D341Med (cell line): ENCODE data around the gene CHGA.
A peak's percentile ranks its signal among the peaks of the same experiment; 100 is the strongest.

Source experiments
- DNase-seq: peaks from one replicate; pipeline ENCODE4 v3.0.0; 2012; ENCODE audit warnings: low spot score

CHGA gene

GRCh38 chr14:92944976-92945375 is 22.0 kb downstream of the CHGA start:
- DNase-seq = no peak

GRCh38 chr14:92945544-92945943 is 22.6 kb downstream of the CHGA start:
- DNase-seq = no peak

GRCh38 chr14:92945959-92946846 is 23.3 kb downstream of the CHGA start:
- no peak for DNase-seq

- DNase-seq = no peak
These were observed 24.0 kb downstream of the CHGA start for GRCh38 chr14:92946847-92947545.

GRCh38 chr14:92948647-92949046 is 25.7 kb downstream of the CHGA start:
- DNase-seq = no peak

GRCh38 chr14:92949496-92950192 is 26.7 kb downstream of the CHGA start:
- no peak for DNase-seq

- DNase-seq = no peak
These were observed 27.2 kb downstream of the CHGA start for GRCh38 chr14:92950193-92950540.

- DNase-seq = peak; percentile 76
These were observed 27.8 kb downstream of the CHGA start for GRCh38 chr14:92950773-92951172.

- no peak for DNase-seq
These were observed 28.3 kb downstream of the CHGA start for GRCh38 chr14:92951261-92951660.

- peak; percentile 92 for DNase-seq
These were observed 29.0 kb downstream of the CHGA start for GRCh38 chr14:92951912-92952471.

GRCh38 chr14:92952481-92953298 is 29.7 kb downstream of the CHGA start:
- DNase-seq = no peak

- no peak for DNase-seq
These were observed 30.6 kb downstream of the CHGA start for GRCh38 chr14:92953526-92953925.

- DNase-seq = no peak
These were observed 32.0 kb downstream of the CHGA start for GRCh38 chr14:92954933-92955332.

- no peak for DNase-seq
These were observed 32.4 kb downstream of the CHGA start for GRCh38 chr14:92955381-92955780.

- no peak for DNase-seq
These were observed 34.0 kb downstream of the CHGA start for GRCh38 chr14:92956961-92957360.

GRCh38 chr14:92958373-92959188 is 35.6 kb downstream of the CHGA start:
- no peak for DNase-seq

GRCh38 chr14:92959189-92959531 is 36.2 kb downstream of the CHGA start:
- peak; percentile 96 for DNase-seq

GRCh38 chr14:92959761-92960680 is 37.1 kb downstream of the CHGA start:
- no peak for DNase-seq

- no peak for DNase-seq
These were observed 38.0 kb downstream of the CHGA start for GRCh38 chr14:92960706-92961566.
